ENCODE data around the gene MYO1G. TPM values are rescaled to one million over a fixed set of nuclear protein-coding genes. Genes with fewer than 3 reads are reported as not detected.

Gene MYO1G
- total RNA-seq, 1 donor from 2014 or later, result 2.6 TPM

GRCh38 chr7:44980393-44981034 lies 1.7 kb upstream of the MYO1G start:
- no peak for DNase-seq

- peak; percentile 35 for DNase-seq
These were observed 922 bp upstream of the MYO1G start for GRCh38 chr7:44979481-44980392.

GRCh38 chr7:44977959-44978335 lies 868 bp downstream of the MYO1G start:
- no peak for DNase-seq

GRCh38 chr7:44977304-44977958 lies 1.4 kb downstream of the MYO1G start:
- DNase-seq, result no peak

- no peak for DNase-seq
These were observed 2.0 kb downstream of the MYO1G start for GRCh38 chr7:44976746-44977196.

GRCh38 chr7:44976040-44976745 lies 2.6 kb downstream of the MYO1G start:
- no peak for DNase-seq

GRCh38 chr7:44975331-44976039 lies 3.3 kb downstream of the MYO1G start:
- DNase-seq, result no peak

- DNase-seq, result no peak
These were observed 4.3 kb downstream of the MYO1G start for GRCh38 chr7:44974549-44974948.

GRCh38 chr7:44973610-44974401 lies 5.0 kb downstream of the MYO1G start:
- no peak for DNase-seq

- DNase-seq, result no peak
These were observed 6.3 kb downstream of the MYO1G start for GRCh38 chr7:44972562-44972961.

GRCh38 chr7:44971902-44972441 lies 6.8 kb downstream of the MYO1G start:
- no peak for DNase-seq

- DNase-seq, result no peak
These were observed 7.5 kb downstream of the MYO1G start for GRCh38 chr7:44971188-44971901.

- DNase-seq, result no peak
These were observed 8.2 kb downstream of the MYO1G start for GRCh38 chr7:44970523-44971051.

- no peak for DNase-seq
These were observed 8.9 kb downstream of the MYO1G start for GRCh38 chr7:44969701-44970522.

GRCh38 chr7:44969049-44969700 lies 9.6 kb downstream of the MYO1G start:
- no peak for DNase-seq

- no peak for DNase-seq
These were observed 11.0 kb downstream of the MYO1G start for GRCh38 chr7:44967571-44968446.
